Endothelial cell of umbilical vein (primary cell): ENCODE results near the gene SLC35G4. TPM values are rescaled to one million over a fixed set of nuclear protein-coding genes. Genes with fewer than 3 reads are reported as not detected.

Experiments
- BruUV-seq: library from RNA; stranded (reverse); fragments of 400-500 nt; replicated peaks from 2 replicates; lab custom pipeline; 2021; lab: Mats Ljungman, UMichigan
- CTCF ChIA-PET: fragments of 300-600, 350-600 bp; sonication (Branson Sonifier 250); formaldehyde crosslinking; loops from one replicate; lab custom pipeline; 2021; ENCODE audit warnings: antibody characterized with exemption, inconsistent platforms; lab: Charles Lee
- POLR2A ChIA-PET: fragments of 300-600, 350-600 bp; sonication (Branson Sonifier 250); formaldehyde crosslinking; loops from one replicate; lab custom pipeline; 2021; ENCODE audit warnings: antibody characterized with exemption, inconsistent platforms; lab: Charles Lee
- DNase-seq: peaks from one replicate; pipeline ENCODE4 v3.0.0-alpha.2; 2011; ENCODE audit warnings: low read depth, low spot score
- FAIRE-seq: peaks from 2 replicates; lab custom pipeline; 2011; peaks lifted over from hg19 to GRCh38; lab: Jason Lieb, UNC
- H2AFZ ChIP-seq: 2 replicates; pipeline ENCODE4 v1.6.0; 2012; ENCODE audit warnings: low read depth, low read length, control low read depth, inconsistent platforms
- H3K27ac ChIP-seq: 2 replicates; pipeline ENCODE4 v1.5.1; 2011; ENCODE audit warnings: low read depth, mild to moderate bottlenecking, control low read depth, low read length, moderate library complexity; ENCODE audit not compliant: insufficient read depth
- H3K27me3 ChIP-seq, 2 experiments: 2 replicates each; pipeline versions ENCODE4 v1.6.0 to v1.6.1; 2011; ENCODE audit warnings: low read length in 2 of 2, mixed read lengths in 1 of 2; ENCODE audit not compliant: control insufficient read depth in 2 of 2, insufficient read depth in 2 of 2
- H3K36me3 ChIP-seq, 2 experiments: 2 replicates in 1 of 2; 3 replicates in 1 of 2; pipeline ENCODE4 v1.5.1; 2011; ENCODE audit warnings: low read length in 2 of 2, mild to moderate bottlenecking in 1 of 2, moderate library complexity in 1 of 2; ENCODE audit not compliant: control insufficient read depth in 2 of 2, insufficient read depth in 2 of 2; ENCODE audit errors: extremely low read depth in 1 of 2
- H3K4me1 ChIP-seq: 3 replicates; pipeline ENCODE4 v1.5.1; 2011; ENCODE audit warnings: mild to moderate bottlenecking, low read length; ENCODE audit not compliant: control insufficient read depth, insufficient read depth; ENCODE audit errors: extremely low read depth
- H3K4me2 ChIP-seq: 2 replicates; pipeline ENCODE4 v1.6.1; 2011; ENCODE audit warnings: low read length, control low read depth, mixed read lengths; ENCODE audit not compliant: insufficient read depth
- H3K4me3 ChIP-seq, 3 experiments: fragments of 200-600 bp in 1 of 3; sonication (generic), shearing (Covaris generic) in 1 of 3; replicated peaks in 1 of 3; 2 replicates each; pipeline ENCODE4 v1.5.1; 2011 to 2016; ENCODE audit warnings: control low read depth in 3 of 3, low read length in 3 of 3, mild to moderate bottlenecking in 2 of 3, inconsistent platforms in 1 of 3, low read depth in 1 of 3, moderate library complexity in 1 of 3; ENCODE audit not compliant: insufficient read depth in 1 of 3
- H3K79me2 ChIP-seq: 2 replicates; pipeline ENCODE4 v1.6.0; 2012; ENCODE audit warnings: low read length, inconsistent platforms; ENCODE audit not compliant: control insufficient read depth, insufficient read depth
- H3K9ac ChIP-seq: replicated peaks from 2 replicates; pipeline ENCODE3; 2011; ENCODE audit warnings: low read length, control low read depth; ENCODE audit not compliant: insufficient read depth; ENCODE audit errors: extremely low read depth
- H3K9me1 ChIP-seq: replicated peaks from 3 replicates; pipeline ENCODE4 v1.6.0; 2011; ENCODE audit warnings: mild to moderate bottlenecking, low read length; ENCODE audit not compliant: control insufficient read depth, insufficient read depth; ENCODE audit errors: extremely low read depth
- H3K9me3 ChIP-seq: replicated peaks from 2 replicates; pipeline ENCODE4 v1.5.1; 2012; ENCODE audit warnings: low read length, inconsistent platforms; ENCODE audit not compliant: control insufficient read depth, insufficient read depth
- H4K20me1 ChIP-seq: replicated peaks from 2 replicates; pipeline ENCODE3; 2011; ENCODE audit warnings: mild to moderate bottlenecking, low read length; ENCODE audit not compliant: control insufficient read depth, insufficient read depth; ENCODE audit errors: extremely low read depth
- EZH2 ChIP-seq: IDR thresholded peaks from 2 replicates; pipeline ENCODE4 v1.6.1; 2012; ENCODE audit warnings: borderline replicate concordance, low read depth, mild to moderate bottlenecking, moderate library complexity, low read length, inconsistent platforms; ENCODE audit not compliant: severe bottlenecking
- FOS ChIP-seq: IDR thresholded peaks from 2 replicates; pipeline ENCODE4 v1.6.1; 2011; ENCODE audit warnings: mild to moderate bottlenecking, low read length, moderate library complexity, borderline replicate concordance; ENCODE audit not compliant: insufficient read depth
- GATA2 ChIP-seq: IDR thresholded peaks from 2 replicates; pipeline ENCODE4 v1.7.0; 2011; ENCODE audit warnings: low read depth, mild to moderate bottlenecking, moderate library complexity, mixed read lengths, low read length; ENCODE audit not compliant: insufficient read length, insufficient read depth
- POLR2A ChIP-seq: IDR thresholded peaks from 2 replicates; pipeline ENCODE4 v1.6.1; 2012; ENCODE audit warnings: low read depth, mild to moderate bottlenecking, control low read depth, low read length
- POLR2AphosphoS5 ChIP-seq: IDR thresholded peaks from 2 replicates; pipeline ENCODE4 v1.6.1; 2012; ENCODE audit warnings: low read depth, mild to moderate bottlenecking, control low read depth, low read length, moderate library complexity; ENCODE audit not compliant: insufficient read depth
- dilution Hi-C: fragments of 300-500 bp; cut with MboI; formaldehyde crosslinking; loops from one replicate; pipeline ENCODE4 v1.15.0; 2019; ENCODE audit warnings: low sequenced_read_pairs; ENCODE audit not compliant: extremely low pct_ligation_motif_present
- intact Hi-C: fragments of 100-400 bp; cut with micrococcal nuclease; formaldehyde crosslinking; loops from one replicate; pipeline ENCODE4 v1.10.0; 2022
- polyA plus RNA-seq, 4 experiments: library from polyadenylated mRNA; depleted of rRNA in 3 of 4; stranded (reverse) in 3 of 4; unstranded in 1 of 4; fragments of >200 nt; gene quantifications; 2 replicates each; pipeline versions ENCODE4 v1.2.1 to v1.2.3, GENCODE V29; 2011 to 2012; ENCODE audit warnings: missing spikeins in 1 of 4
- total RNA-seq: library from RNA; stranded (reverse); gene quantifications from 2 replicates; pipeline ENCODE4 v1.2.3, GENCODE V29; 2021
- TF ChIP-seq, protein P1 (sequence below): IDR thresholded peaks from 2 replicates; pipeline ENCODE4 v1.6.1; 2011; ENCODE audit not compliant: insufficient read depth, insufficient read length
- TF ChIP-seq, protein P2 (sequence below), 2 donors: IDR thresholded peaks; 1 replicate in 1 of 2; 2 replicates in 1 of 2; pipeline ENCODE4 v1.5.1; 2011; ENCODE audit warnings: low read length in 2 of 2, mild to moderate bottlenecking in 2 of 2, moderate library complexity in 2 of 2, control low read depth in 1 of 2, inconsistent platforms in 1 of 2, low read depth in 1 of 2; ENCODE audit not compliant: insufficient read depth in 1 of 2; ENCODE audit errors: extremely low read depth in 1 of 2

Gene SLC35G4
- total and polyA plus RNA-seq, 2 donors (not counting 3 experiments of a cell fraction or from before 2014, with no cell fraction given): not detected

DNA sequence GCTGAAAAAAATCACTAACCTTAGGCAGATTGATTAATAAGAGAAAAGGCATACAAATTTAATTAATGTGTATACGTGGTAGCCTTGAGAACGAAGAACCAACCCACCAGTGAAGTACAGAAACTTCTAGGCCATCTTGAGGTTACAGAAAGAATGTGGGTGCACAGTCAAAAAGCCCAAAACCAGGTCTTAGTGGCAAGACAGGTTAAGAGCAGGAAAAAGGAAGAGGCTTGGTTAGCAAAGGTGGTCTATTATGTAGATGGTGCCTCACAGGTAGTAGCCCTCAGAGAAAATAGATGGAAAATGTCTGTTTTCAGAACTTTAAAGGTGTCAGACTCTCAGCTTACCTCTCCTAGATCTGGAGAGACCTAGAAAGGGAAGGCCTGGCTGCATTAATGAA lies 22.0 kb upstream of the SLC35G4 start:
- no peaks in the 10 kb centered on the region for H3K9me1 ChIP-seq
- no peak overlapping the region for H3K4me3 ChIP-seq
- no TSS peak for BruUV-seq
- H3K27ac ChIP-seq: no peak overlapping the region
- TF ChIP-seq GATA2: no peak
- TF ChIP-seq, protein P1, sequence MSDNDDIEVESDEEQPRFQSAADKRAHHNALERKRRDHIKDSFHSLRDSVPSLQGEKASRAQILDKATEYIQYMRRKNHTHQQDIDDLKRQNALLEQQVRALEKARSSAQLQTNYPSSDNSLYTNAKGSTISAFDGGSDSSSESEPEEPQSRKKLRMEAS: no peak
- TF ChIP-seq, protein P2, sequence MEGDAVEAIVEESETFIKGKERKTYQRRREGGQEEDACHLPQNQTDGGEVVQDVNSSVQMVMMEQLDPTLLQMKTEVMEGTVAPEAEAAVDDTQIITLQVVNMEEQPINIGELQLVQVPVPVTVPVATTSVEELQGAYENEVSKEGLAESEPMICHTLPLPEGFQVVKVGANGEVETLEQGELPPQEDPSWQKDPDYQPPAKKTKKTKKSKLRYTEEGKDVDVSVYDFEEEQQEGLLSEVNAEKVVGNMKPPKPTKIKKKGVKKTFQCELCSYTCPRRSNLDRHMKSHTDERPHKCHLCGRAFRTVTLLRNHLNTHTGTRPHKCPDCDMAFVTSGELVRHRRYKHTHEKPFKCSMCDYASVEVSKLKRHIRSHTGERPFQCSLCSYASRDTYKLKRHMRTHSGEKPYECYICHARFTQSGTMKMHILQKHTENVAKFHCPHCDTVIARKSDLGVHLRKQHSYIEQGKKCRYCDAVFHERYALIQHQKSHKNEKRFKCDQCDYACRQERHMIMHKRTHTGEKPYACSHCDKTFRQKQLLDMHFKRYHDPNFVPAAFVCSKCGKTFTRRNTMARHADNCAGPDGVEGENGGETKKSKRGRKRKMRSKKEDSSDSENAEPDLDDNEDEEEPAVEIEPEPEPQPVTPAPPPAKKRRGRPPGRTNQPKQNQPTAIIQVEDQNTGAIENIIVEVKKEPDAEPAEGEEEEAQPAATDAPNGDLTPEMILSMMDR (IDR thresholded peaks at IDR 0.05; ENCODE audit: extremely low read depth in 1 of 2, insufficient read depth in 1 of 2, low read depth in 1 of 2, low read length in 2 of 2): no peak
- no peak for TF ChIP-seq FOS
- no peak for TF ChIP-seq EZH2
- no peak for TF ChIP-seq POLR2A
- TF ChIP-seq POLR2AphosphoS5: no peak
- peaks cover 0 to 2% of the 10 kb centered on the region in 2 experiments for H3K27me3 ChIP-seq
- H3K9ac ChIP-seq: no peak overlapping the region
- intact Hi-C loops: no loop called here
- H4K20me1 ChIP-seq: no peaks in the 10 kb centered on the region
- no peaks in the 10 kb centered on the region for H3K79me2 ChIP-seq
- CTCF ChIA-PET: no interaction called here
- FAIRE-seq: no peak
- no peak overlapping the region for H2AFZ ChIP-seq
- dilution Hi-C loops: no loop called here
- no peaks in the 10 kb centered on the region for H3K9me3 ChIP-seq
- H3K4me1 ChIP-seq: no peaks in the 10 kb centered on the region
- DNase-seq: no peak
- POLR2A ChIA-PET: no interaction called here
- H3K36me3 ChIP-seq: no peaks in the 10 kb centered on the region
- H3K4me2 ChIP-seq: no peak overlapping the region
